HG02623 (cell line): ENCODE measurements around the gene TRPM2.
"Not testable (repeated sequence)": the region's sequence is repeated elsewhere in the genome, so short reads cannot be mapped to it uniquely, and the experiment has no call there.

Experiments
- ATAC-seq: cut with Tn5 transposase; IDR thresholded peaks from one replicate; pipeline ENCODE4 v1.9.1; 2021; ENCODE audit warnings: moderate library complexity; ENCODE audit not compliant: unreplicated experiment

The TRPM2 gene

GRCh38 chr21:44351535-44352252 is 1.7 kb upstream of the TRPM2 start:
- no peak for ATAC-seq

GRCh38 chr21:44352253-44352860 is 1.1 kb upstream of the TRPM2 start:
- ATAC-seq = no peak

GRCh38 chr21:44354001-44354405 is 582 bp downstream of the TRPM2 start:
- ATAC-seq = no peak

GRCh38 chr21:44354775-44355771 is 1.7 kb downstream of the TRPM2 start:
- ATAC-seq = no peak

- no peak for ATAC-seq
These were observed 2.7 kb downstream of the TRPM2 start for GRCh38 chr21:44356160-44356559.

GRCh38 chr21:44356636-44357035 is 3.2 kb downstream of the TRPM2 start:
- no peak for ATAC-seq

- no peak for ATAC-seq
These were observed 3.8 kb downstream of the TRPM2 start for GRCh38 chr21:44357064-44357837.

GRCh38 chr21:44359396-44359795 is 6.0 kb downstream of the TRPM2 start:
- no peak for ATAC-seq

- no peak for ATAC-seq
These were observed 6.7 kb downstream of the TRPM2 start for GRCh38 chr21:44360159-44360558.

GRCh38 chr21:44361903-44362302 is 8.5 kb downstream of the TRPM2 start:
- ATAC-seq = not testable (repeated sequence)

- ATAC-seq = no peak
These were observed 9.9 kb downstream of the TRPM2 start for GRCh38 chr21:44363278-44363677.

- ATAC-seq = no peak
These were observed 11.0 kb downstream of the TRPM2 start for GRCh38 chr21:44364151-44365053.

- no peak for ATAC-seq
These were observed 12.0 kb downstream of the TRPM2 start for GRCh38 chr21:44365251-44365966.

- ATAC-seq = no peak
These were observed 12.7 kb downstream of the TRPM2 start for GRCh38 chr21:44365967-44366585.

- no peak for ATAC-seq
These were observed 13.3 kb downstream of the TRPM2 start for GRCh38 chr21:44366586-44367211.

- ATAC-seq = no peak
These were observed 15.5 kb downstream of the TRPM2 start for GRCh38 chr21:44368711-44369446.

GRCh38 chr21:44370027-44370735 is 16.8 kb downstream of the TRPM2 start:
- no peak for ATAC-seq
